Pulmonary artery endothelial cell (primary cell): ENCODE data around the gene THAP4. TPM values are rescaled to one million over a fixed set of nuclear protein-coding genes. Genes with fewer than 3 reads are reported as not detected.
"Not testable (repeated sequence)": the region's sequence is repeated elsewhere in the genome, so short reads cannot be mapped to it uniquely, and the experiment has no call there.

Experiments used
- DNase-seq: peaks from one replicate; pipeline ENCODE4 v3.0.0-alpha.2; 2011; ENCODE audit warnings: low read depth, low spot score
- total RNA-seq: library from RNA; depleted of rRNA; stranded (reverse); fragments of >200 nt; gene quantifications from 2 replicates; pipeline ENCODE4 v1.2.3, GENCODE V29; 2014

THAP4 gene
- total RNA-seq, 1 donor from 2014 or later = 56.6 TPM

- DNase-seq = no peak
These were observed 28.9 kb upstream of the THAP4 start for GRCh38 chr2:241665731-241666440.

DNA sequence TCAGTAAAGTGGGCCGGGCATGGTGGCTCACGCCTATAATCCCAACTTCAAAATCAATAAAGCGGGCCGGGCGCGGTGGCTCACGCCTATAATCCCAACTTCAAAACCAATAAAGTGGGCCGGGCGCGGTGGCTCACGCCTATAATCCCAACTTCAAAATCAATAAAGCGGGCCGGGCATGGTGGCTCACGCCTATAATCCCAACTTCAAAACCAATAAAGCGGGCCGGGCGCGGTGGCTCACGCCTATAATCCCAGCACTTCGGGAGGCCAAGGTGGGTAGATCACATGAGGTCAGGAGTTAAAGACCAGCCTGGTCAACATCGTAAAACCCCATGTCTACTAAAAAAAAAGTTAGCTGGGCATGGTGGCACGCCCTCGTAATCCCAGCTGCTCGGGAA is 25.8 kb upstream of the THAP4 start:
- DNase-seq = not testable (repeated sequence)

- no peak for DNase-seq
These were observed 23.7 kb upstream of the THAP4 start for GRCh38 chr2:241660593-241661213.

GRCh38 chr2:241659150-241659739 is 22.3 kb upstream of the THAP4 start:
- DNase-seq = no peak

DNA sequence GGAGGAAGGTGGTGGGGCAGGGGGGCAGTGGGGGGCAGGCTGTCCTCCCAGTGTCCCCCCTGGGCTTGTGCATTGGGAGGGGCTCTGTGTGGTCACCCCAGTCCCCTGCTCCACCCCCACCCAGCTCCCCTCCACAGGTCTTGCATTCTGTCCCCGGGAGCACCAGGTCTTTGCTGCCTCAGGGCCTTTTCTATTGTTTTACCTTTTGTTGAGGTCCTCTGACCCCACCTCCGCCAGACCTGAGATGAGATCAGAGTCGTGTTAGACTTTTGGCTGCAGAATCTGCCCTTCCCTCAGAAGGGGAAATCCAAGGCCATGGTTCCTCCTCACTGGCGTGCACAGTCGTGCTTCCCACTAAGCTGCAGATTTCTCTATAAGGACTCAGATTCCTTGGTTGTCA is 21.3 kb upstream of the THAP4 start:
- no peak for DNase-seq

DNA sequence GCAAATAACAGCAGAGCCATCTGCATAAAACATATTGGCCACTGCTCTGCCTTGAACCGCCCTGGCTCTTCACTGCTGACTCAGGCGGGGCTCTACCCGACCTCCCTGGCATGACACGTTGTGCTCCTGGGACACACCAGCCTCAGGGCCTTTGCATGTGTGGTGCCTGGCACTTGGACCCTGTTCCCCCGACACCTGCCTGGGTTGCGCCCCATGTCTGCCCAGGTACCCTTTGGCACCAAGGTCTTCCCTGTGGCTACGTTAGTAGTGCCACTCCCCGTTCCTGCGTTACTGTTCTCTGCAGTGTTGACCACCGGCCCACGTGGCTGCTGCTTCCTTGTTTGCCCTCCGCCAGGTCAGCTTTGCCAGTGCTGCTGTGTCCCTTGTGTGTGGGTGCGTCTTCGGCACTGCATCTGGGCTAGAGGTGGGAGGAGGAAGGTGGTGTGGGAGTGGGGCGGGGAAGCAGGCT is 20.9 kb upstream of the THAP4 start:
- DNase-seq = no peak

- DNase-seq = no peak
These were observed 19.3 kb upstream of the THAP4 start for GRCh38 chr2:241656190-241656741.

- no peak for DNase-seq
These were observed 18.7 kb upstream of the THAP4 start for GRCh38 chr2:241655516-241656189.

GRCh38 chr2:241654551-241654950 is 17.6 kb upstream of the THAP4 start:
- DNase-seq = no peak

- no peak for DNase-seq
These were observed 16.3 kb upstream of the THAP4 start for GRCh38 chr2:241653210-241653750.

DNA sequence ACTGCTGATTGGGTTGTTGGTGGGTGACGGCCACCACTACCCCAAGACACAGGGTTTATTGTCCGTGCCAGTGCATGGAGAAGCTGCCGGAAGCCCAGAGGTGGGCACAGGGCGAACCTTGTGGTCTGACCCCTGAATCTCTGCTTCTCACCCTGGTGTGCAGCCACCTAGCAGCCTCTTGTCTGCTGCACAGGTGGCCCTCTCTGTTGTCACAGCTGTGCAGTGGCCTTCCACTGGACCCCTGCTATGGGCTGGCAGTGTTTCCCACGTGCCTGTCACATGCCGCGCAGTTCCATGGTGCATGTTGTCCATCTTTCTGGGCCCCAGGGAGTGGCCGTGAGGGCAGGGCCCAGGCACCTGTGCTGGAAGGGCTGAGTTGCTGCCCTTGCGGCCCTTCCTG is 15.8 kb upstream of the THAP4 start:
- DNase-seq = no peak

DNA sequence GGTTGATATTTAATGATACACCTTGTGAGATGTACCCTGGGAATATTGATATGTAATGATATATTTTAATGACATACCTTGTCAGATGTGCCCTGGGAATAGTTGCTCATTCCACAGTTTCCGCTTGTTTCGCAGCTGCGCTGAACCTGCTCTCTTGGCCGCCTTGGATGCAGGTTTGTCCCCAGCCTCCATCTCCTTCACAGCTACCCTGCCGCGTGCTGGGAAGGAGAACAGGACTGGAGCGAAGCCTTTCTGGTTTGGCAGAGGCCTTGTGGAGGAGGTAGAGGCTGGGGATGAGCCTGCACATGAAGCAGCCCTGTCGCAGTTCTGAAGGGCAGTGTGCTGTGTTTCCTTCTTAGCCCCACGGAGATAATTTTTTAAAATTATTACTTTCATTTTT is 15.2 kb upstream of the THAP4 start:
- DNase-seq = no peak

GRCh38 chr2:241649927-241650326 is 13.0 kb upstream of the THAP4 start:
- DNase-seq = no peak

- DNase-seq = no peak
These were observed 12.4 kb upstream of the THAP4 start for GRCh38 chr2:241649404-241649803.

DNA sequence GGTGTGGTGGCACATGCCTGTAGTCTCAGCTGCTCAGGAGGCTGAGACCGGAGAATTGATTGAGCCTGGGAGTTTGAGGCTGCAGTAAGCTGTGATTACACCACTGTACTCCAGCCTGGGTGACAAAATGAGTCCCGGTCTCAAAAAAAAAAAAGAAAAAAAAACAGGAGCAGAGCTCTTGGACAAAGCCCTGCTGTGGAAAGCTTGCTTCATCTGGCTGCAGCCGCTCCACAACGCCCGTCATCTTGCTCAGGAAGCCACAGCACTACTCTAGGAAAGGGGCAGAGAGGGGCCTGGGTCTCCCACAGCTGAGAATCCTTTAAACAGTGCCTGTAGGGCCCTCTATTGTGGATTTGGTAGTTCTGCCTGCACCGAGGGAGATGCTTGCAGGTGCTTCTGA is 11.5 kb upstream of the THAP4 start:
- DNase-seq = no peak

- DNase-seq = no peak
These were observed 9.1 kb upstream of the THAP4 start for GRCh38 chr2:241645915-241646645.

- DNase-seq = no peak
These were observed 8.3 kb upstream of the THAP4 start for GRCh38 chr2:241645056-241645914.

- no peak for DNase-seq
These were observed 4.7 kb upstream of the THAP4 start for GRCh38 chr2:241641631-241642030.

- DNase-seq = no peak
These were observed 3.3 kb upstream of the THAP4 start for GRCh38 chr2:241640165-241640795.

- no peak for DNase-seq
These were observed 2.4 kb upstream of the THAP4 start for GRCh38 chr2:241639385-241639784.
